Stimulated activated CD8-positive, alpha-beta memory T cell treated with anti-CD3 and anti-CD28 coated beads, Interleukin-15, amount 100 ng/mL, for 24 hours (primary cell): ENCODE measurements around the gene CDH4.

Experiments
- DNase-seq: peaks from one replicate; pipeline ENCODE4 v3.0.0-alpha.2; 2020; ENCODE audit warnings: low read depth

Gene CDH4

GRCh38 chr20:61325718-61326117 lies 73.7 kb downstream of the CDH4 start:
- DNase-seq, result no peak

DNA sequence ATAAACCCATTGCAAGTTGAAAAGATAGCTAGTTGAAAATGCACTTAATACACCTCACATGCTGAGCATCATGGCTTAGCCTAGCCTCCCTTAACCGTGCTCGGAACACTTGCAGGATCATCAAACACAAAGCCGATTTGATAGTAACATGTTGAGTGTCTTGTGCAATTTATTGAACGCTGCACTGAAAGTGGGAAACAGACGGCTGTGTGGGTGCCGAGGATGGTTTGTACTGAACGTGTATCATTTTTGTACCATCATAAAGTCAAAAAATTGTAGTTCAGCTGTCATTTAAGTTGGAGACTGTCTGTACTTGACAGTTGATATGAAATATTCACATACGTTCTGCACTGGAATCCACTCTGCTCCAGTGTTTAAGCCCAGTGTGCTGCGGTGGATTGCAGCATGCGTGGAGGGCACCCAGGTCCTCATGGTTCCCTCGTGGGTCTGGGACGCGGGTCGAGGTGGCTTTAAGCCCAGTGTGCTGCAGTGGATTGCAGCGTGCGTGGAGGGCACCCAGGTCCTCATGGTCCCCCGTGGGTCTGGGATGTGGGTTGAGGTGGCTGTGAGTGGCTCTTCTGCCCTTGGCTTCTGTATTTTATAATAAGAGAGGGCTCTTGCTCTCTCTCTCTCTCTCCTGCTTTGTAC lies 77.0 kb downstream of the CDH4 start:
- DNase-seq, result no peak

DNA sequence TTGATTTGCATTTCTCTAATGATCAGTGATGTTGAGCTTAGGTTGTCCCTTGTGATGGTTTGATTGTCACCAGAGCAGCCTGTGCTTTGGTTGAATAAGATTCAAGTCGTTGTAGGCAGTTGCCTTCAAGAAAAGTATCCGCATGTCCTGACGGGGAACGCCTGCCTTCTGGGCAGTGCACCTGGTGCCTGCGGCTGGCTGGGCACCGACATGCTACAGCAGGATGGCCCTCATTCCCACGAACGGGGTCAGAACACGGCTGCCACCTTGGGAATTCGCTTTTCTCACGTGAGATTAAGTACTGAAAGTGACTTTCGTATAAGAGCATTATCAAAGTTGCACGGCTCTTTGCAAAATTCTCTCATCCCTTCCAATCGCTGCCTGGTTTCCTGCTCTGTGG lies 78.4 kb downstream of the CDH4 start:
- no peak for DNase-seq

DNA sequence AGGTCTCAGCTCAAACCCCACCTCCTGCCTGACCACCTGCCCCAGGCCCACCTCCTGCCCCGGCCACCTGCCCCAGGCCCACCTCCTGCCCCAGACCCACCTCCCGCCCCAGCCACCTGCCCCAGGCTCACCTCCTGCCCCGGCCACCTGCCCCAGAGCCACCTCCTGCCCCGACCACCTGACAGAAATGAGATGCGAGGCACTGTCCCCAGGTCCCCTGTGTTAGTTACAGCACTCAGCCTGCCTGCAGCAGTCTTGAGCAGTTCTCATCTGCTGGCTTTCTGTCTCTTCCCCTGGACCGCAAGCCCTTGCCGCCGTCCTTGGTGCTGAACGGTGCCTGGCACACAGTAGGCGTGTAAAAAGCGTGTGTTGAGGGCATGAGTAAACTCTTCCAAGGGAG lies 79.5 kb downstream of the CDH4 start:
- DNase-seq, result no peak

GRCh38 chr20:61332016-61332975 lies 80.2 kb downstream of the CDH4 start:
- no peak for DNase-seq

GRCh38 chr20:61333484-61334108 lies 81.5 kb downstream of the CDH4 start:
- DNase-seq, result no peak

DNA sequence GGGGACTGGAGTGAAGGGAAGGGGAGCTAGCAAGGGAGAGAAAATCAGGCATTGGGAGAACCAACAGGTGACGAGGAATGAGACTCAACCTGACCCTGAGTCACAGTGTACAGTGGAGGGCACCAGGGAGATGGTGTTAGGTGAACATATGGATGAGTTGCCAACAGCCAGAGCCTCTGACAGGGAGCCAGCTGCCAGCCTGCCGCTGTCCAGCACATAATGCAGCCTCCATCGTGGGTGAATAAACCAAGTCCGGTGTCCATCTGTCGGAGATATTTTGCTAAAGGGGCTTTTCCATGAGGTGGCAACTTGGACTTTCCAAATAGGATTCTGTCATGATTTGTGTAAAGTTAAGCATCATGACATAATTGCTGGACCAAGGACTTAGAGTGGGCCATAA lies 88.1 kb downstream of the CDH4 start:
- no peak for DNase-seq

GRCh38 chr20:61341605-61342004 lies 89.5 kb downstream of the CDH4 start:
- no peak for DNase-seq

DNA sequence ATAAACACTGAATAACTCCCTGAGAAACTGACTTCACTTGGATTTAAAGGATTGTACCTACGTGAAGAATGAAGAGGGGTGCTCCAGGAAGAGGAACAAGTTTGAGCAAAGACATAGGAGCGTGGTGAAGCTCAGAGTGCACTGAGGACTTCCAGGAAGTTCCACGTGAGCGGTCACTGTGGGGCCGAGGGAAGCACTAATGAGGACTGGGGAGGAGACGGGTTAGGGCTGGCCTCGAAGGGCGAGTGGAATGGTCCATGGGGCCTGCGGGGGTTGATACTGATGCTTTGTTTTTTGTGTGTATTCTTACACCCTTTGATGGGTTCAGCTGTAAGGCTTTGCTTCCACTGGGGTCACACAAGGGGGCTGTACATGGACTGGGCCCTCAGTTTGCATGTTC lies 91.9 kb downstream of the CDH4 start:
- no peak for DNase-seq

GRCh38 chr20:61345656-61346055 lies 93.6 kb downstream of the CDH4 start:
- no peak for DNase-seq

GRCh38 chr20:61346996-61347395 lies 94.9 kb downstream of the CDH4 start:
- DNase-seq, result no peak

- DNase-seq, result no peak
Observed at GRCh38 chr20:61347443-61347842, 95.4 kb downstream of the CDH4 start.

GRCh38 chr20:61349447-61350165 lies 97.5 kb downstream of the CDH4 start:
- no peak for DNase-seq

DNA sequence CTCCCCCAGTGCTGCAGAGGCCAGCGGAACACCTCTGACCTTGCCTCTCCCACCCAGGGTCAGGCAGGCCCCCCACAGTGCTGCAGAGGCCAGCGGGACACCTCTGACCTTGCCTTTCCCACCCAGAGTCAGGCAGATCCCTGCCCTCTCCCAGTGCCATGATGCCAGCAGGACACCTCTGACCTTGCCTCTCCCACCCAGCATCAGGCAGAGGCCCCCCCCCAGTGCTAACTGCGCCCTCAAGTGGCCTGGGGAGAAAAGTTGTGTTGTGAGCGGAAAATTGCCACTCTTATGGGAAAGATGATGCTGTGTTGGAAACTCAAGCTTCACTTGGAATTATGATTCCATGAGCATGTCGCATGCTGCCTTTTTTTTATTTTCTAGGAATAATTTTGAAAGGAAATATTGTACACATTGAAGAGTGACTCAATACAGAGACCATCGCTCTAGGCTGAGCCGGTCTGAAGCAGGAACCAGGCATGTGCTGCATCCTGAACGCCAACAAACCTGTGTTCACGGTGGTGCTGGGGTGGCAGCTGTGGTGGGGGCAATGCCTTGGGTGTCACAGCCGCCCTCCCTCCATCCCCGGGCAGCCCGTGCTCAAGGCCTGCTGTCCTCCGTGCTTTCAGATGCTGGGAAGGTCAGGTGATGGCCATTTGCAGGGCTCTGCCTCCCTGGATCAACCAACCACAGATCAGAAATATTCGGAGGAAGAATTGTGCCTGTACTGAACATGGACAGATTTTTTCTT lies 98.6 kb downstream of the CDH4 start:
- no peak for DNase-seq

GRCh38 chr20:61352346-61353260 lies 100.5 kb downstream of the CDH4 start:
- DNase-seq, result no peak

DNA sequence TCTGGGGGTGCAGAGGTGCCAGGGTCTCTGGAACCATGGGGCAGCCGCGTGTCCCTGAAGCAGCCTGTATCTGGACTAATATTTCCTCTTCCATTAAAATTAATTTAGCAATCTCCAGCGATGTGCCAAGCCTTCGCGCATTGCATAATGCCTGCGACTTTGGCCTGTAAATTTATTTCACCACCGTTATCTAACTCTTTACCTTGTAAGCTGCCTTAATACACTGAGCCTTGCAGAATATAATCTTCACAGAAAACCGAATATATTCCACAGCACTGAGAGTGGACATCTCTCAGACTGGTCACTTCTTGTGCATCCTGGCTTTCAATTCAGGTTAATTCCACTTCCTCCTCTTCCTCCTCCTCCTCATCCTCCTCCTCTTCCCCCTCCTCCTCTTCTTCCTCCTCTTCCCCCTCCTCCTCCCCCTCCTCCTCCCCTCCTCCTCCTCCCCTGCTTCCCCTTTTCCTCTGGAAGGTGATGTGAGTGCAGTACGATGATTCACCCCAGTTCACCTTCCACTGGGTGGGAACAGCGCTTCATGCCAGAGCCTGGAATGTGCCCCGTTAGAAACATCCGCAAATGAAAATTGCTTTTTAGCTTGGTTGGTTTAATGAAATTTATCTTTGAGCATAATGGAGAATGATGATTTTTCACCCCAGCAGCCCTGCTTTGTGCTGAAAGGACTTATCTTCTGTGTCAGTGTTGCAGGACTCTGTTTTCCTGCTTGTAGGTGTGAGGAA lies 101.4 kb downstream of the CDH4 start:
- no peak for DNase-seq

DNA sequence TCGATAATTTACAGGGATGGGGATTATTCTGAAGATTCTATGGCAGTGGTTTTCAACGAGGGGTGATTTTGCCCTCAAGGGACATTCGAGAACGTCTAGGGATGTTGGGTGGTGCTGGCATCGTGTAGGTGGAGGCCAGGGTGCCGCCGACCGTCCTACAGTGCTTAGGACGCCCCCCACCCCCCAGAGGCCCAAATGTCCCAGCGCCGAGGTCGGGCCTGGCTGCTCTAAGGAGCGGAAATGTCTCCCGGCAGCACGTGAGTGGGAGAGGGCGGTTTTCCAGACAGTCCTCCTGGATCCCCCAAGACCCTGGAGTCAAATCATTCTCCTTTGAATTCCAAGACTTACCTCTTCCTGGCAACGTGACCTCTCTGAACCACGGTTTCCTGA lies 101.9 kb downstream of the CDH4 start:
- DNase-seq, result no peak

DNA sequence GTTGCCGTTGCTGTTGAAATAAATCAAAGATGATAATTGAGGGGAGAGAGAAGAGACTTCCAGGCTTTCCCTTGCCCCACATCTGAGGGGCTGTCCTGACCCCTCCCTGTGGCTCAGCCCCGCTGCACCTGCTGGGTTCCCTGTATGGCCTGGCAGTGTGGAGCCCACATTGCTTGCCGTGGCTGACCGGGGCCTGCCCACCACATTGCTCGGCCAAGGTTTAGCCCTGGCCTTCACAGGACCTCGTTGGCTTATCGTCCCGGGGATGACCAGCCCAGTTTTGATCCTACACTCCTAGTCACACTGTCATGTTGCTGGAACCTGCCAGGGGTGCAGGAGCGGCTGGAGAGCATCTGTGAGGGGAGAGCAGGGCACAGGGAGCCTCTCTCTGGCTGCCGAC lies 102.4 kb downstream of the CDH4 start:
- no peak for DNase-seq

- DNase-seq, result no peak
Observed at GRCh38 chr20:61354901-61355495, 102.9 kb downstream of the CDH4 start.
